ENCODE results near the gene SLC6A5.

The SLC6A5 gene

DNA sequence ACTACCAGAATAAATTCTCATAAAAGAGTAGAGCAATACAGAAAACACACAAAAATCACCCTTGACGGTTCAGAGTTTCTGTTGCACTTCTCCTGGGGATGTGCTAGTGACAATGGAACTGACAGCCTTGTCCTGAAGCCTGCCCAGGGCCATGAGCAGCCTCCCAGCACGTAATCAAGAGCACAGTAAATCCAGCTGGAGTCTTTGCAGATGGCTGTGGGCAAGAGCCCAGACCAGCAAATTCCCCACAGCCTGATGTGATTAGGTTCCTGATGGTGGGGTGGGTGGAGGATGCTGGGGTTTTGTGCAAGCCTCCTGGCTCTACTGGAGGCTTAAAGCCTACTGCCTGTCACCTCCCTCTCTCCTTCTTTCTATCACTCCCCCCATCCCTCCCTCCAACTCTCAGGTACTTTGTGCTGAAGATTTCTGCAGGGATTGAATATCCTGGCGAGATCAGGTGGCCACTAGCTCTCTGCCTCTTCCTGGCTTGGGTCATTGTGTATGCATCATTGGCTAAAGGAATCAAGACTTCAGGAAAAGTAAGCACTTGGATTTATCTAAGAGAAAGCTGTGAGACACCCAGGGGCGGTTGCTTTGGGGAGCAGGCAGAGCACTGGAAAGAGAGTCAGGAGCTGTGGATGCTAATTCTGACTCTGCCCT, 18.1 kb downstream of the SLC6A5 start:
- TF ChIP-seq, protein P1, sequence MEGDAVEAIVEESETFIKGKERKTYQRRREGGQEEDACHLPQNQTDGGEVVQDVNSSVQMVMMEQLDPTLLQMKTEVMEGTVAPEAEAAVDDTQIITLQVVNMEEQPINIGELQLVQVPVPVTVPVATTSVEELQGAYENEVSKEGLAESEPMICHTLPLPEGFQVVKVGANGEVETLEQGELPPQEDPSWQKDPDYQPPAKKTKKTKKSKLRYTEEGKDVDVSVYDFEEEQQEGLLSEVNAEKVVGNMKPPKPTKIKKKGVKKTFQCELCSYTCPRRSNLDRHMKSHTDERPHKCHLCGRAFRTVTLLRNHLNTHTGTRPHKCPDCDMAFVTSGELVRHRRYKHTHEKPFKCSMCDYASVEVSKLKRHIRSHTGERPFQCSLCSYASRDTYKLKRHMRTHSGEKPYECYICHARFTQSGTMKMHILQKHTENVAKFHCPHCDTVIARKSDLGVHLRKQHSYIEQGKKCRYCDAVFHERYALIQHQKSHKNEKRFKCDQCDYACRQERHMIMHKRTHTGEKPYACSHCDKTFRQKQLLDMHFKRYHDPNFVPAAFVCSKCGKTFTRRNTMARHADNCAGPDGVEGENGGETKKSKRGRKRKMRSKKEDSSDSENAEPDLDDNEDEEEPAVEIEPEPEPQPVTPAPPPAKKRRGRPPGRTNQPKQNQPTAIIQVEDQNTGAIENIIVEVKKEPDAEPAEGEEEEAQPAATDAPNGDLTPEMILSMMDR (conservative IDR thresholded peaks at IDR 0.05) = no peak

DNA sequence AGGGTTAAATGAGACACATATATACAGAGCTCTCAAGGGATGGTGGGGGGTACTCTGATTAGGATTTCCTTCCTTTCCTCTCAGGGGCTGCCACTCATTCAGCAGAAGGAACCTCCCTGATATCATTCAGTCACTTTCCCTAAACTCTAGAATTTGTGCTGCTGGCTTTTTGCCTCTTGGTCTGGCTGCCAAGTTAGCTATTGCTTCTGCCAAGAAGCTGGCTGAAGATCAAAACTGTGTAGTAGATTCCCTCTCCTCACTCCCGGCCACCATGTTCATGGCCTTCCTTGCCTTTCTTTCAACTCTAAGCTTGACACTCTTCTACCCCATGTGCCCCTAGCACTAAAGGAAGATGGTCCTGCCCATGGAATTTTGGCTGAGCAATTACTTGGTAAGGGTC, 18.7 kb downstream of the SLC6A5 start:
- TF ChIP-seq, protein P1 (conservative IDR thresholded peaks at IDR 0.05) = no peak
- H3K27ac ChIP-seq = no peak overlapping the region

More for the DNA sequence above, 18.1 kb downstream of the SLC6A5 start:
- H3K27ac ChIP-seq = no peak overlapping the region

DNA sequence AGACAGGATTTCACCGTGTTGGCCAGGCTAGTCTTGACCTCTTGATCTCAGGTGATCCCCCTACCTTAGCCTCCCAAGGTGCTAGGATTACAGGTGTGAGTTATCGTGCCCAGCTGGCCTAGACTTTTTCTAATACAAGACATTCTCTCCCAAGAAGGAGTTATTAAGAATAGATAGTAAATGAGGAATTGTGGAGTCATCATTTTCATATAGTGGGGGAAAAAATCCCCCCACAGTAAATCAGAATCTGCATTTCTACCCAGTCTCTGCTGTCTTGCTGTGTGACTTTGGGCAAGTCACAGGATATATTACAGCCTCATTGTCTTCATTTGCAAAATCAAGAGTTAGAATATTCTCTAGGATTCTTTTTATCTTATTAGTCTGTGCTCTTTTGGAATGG, 21.6 kb downstream of the SLC6A5 start:
- TF ChIP-seq, protein P1 (conservative IDR thresholded peaks at IDR 0.05) = no peak
- no peak overlapping the region for H3K27ac ChIP-seq

DNA sequence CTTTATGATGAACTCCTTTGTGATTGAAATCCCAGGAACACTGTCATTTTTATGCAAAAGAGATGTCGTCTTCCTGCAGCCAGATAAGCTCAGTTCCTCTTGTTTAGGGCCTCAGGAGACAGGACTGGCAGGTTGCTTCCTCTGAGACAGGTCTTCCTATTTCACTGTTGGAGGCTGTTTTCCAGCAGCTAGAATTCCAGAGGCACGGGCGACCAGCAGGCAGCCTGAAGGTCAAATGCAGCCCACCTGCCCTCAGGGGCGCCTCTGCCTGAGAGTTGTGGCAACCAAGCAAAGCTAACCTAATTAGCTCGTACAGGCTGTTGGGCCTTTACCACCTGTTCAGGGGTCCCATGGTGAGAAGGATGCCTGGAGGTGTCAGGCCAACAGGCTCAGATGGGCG, 22.3 kb downstream of the SLC6A5 start:
- no peak overlapping the region for H3K27ac ChIP-seq
- TF ChIP-seq, protein P1 (conservative IDR thresholded peaks at IDR 0.05) = no peak

DNA sequence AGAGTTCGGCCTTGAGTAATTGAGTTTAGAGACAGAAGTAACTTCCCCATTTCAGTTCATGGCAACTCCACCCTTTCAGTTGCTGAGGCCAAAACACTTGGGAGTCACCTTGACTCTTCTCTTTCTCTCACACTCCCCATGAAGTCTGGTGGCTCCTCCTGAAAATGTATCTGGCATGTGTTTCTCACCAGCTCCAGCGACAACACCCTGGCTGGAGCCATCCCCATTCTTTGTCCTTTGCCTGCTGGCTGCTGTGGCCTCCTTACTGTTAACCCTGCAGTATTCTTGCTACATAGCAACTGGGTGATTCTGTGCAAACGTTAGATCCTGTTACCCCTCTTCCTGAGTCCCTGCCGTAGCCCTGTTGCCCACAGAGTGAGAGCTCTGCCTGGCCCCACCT, 23.8 kb downstream of the SLC6A5 start:
- TF ChIP-seq, protein P1 (conservative IDR thresholded peaks at IDR 0.05) = no peak
- no peak overlapping the region for H3K27ac ChIP-seq

DNA sequence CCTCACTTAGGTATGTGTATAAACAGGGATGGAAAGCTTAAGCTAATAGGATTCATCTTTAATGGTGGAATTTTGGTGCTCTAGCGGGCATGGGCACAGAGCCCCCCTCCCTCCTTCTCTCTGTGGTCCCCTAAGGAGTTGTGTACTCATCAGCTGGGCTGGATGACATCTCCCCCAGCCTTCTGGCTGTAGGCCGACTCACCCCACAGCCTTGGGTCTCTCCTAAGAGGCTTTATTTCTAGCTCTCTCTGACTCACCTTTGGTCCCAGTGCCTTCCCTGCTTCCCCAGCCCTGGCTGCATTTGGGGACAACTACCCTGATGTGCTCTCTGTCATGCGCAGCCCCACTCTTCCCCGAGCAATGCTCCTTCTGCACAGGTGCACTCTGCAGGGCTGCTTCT, 26.9 kb downstream of the SLC6A5 start:
- no peak overlapping the region for H3K27ac ChIP-seq
- TF ChIP-seq, protein P1 (conservative IDR thresholded peaks at IDR 0.05) = no peak

DNA sequence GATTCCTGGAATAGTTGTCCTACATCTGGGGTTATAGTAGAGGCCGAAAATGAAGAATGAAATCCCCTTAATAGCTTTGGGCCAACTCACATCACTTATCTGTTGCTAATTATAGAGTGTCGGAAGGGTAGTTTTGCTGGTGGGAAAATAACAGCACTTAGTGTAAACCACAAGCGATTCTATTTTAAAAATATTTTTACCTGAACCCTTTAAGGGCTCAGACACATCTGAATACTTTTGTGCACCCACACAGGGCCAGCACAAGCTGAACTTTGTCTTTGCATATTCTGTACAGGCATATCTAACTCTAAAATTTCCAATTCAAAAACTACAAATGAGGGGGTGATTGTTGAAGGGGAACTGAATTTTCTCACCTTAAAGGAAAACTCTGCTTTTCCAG, 27.6 kb downstream of the SLC6A5 start:
- H3K27ac ChIP-seq = no peak overlapping the region
- TF ChIP-seq, protein P1 (conservative IDR thresholded peaks at IDR 0.05) = no peak
